DMS79 treated with DMSO at 0.1 percent for 48 hours (cell line): ENCODE data around the gene DHX16.

Source experiments
- DNase-seq: peaks from one replicate; lab custom pipeline; 2025; lab: John Stamatoyannopoulos, UW

Gene DHX16

GRCh38 chr6:30626484-30627366, 46.1 kb downstream of the DHX16 start, which contains the start of gene ATAT1:
TSS of gene ATAT1 (plus strand) at chr6:30626874.
- DNase-seq, result peak; percentile 78

GRCh38 chr6:30625511-30625910, 47.3 kb downstream of the DHX16 start:
- DNase-seq, result no peak

DNA sequence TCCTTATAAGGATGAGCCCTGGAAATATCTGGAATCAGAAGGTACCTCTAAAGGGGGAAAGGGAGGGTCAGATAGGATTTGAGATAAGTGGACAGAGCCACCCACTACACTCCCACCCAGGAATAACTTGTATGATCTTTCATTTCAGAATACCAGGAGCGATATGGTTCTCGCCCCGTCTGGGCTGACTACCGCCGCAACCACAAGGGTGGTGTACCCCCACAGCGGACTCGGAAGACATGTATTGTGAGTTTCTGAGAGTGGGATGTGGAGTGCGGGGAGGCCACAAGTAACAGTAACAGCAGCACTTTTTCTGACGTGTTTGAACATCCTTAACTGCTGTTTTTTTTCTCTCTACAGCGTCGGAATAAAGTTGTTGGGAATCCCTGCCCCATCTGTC, 53.2 kb downstream of the DHX16 start:
- DNase-seq, result no peak

DNA sequence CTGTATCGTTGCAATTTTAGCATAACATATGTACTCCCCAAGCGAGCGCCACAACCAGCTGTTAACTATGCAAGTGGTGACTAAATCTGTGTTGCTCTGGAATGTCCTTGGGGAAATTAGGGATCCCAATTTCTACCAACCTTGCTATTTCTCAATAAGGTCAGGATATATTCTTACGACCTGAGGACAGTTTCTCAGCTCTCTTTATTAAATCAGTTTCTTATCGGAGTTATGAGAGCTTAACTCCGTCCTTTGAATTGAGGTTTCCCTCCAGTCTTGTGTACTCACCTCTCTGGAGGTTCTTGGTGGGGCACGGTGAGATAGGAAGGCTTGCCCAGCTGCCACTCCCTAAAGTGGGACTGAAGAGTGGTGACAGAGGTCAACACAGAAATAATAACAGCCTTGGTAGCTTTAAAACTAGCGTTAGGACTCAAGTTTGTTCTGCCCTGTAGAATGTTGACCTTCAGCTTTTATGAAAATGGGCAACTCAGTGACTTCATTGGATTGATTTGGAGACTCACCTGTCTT, 54.5 kb downstream of the DHX16 start:
- peak; percentile 39 for DNase-seq

DNA sequence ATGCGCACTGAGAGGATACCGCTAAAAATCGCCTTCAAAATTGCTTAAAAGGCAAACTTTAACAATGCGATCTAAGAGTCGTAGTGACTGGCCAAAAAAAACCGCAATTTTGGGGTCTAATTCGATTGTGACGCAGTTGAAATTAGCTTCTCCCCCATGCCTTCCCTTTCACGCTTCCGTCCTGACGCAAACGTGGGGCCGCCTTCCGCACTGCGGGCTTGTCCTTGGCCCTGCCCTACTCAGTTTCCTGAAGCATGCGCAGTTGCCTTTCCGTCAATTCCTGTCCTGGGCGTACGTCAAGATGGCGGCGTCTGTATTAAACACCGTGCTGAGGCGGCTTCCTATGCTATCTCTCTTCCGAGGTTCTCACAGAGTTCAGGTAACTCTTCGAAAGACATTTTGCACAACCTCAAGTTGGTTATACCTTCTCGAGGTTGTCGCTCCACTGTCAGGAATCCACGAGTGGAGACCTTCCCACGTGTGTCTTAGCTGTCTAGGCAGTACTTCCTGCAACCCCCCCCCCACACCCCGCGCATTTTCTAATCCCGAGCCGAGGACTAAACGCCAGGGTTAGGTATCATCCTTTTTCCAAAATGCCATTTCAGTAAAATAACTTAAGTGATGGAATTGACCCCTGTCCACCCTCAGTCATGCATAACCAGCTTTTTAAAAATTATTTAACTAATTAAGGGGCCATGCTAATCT, 55.1 kb downstream of the DHX16 start, which contains the start of gene MRPS18B:
TSS of gene MRPS18B (plus strand) at position 276 of the 705 bp plus-strand sequence. CDS start at position 302, 26 bp downstream.
- DNase-seq, result peak; percentile 99

DNA sequence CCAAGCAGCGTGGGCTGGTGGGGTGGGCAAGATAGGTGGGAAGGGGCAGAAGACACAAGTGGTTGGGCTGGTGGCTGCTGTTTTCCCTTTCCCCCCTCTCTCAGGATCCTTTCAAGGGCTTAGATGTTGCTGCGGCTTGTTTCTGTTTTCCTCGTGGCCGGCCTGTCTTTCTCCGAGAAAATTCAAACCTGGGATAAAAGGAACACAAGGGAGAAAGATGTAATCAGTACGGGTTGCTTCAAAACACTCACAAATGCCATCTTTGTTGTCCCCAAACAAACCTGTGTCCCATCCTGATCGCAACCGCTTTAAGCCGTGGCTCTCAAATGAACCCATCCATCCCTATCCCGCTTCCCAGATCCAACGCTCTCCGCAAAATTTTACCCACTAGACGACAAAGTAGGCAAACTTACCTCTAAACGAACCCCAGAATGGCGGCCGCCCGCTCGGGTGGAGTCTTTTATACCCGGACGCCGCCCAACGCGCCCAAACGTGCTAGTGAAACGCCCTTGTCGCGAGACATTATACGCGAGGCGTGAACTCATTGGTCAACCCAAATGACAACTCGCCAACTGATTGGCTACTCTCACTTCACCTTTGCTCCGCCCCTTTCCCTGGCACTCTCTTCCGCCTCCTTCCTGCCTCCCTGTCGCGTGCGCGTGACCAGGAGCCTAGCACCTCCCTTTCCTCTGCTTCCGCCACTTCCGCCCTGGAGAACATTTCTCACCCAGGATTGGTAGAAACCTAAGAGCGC, 55.8 kb downstream of the DHX16 start, which contains the start of gene PPP1R10:
TSS of gene PPP1R10 (minus strand) at position 433 of the 754 bp plus-strand sequence. CDS start 7,299 bp downstream, outside the sequence.
- DNase-seq, result peak; percentile 99

GRCh38 chr6:30615958-30616810, 56.6 kb downstream of the DHX16 start:
- DNase-seq, result peak; percentile 65

DNA sequence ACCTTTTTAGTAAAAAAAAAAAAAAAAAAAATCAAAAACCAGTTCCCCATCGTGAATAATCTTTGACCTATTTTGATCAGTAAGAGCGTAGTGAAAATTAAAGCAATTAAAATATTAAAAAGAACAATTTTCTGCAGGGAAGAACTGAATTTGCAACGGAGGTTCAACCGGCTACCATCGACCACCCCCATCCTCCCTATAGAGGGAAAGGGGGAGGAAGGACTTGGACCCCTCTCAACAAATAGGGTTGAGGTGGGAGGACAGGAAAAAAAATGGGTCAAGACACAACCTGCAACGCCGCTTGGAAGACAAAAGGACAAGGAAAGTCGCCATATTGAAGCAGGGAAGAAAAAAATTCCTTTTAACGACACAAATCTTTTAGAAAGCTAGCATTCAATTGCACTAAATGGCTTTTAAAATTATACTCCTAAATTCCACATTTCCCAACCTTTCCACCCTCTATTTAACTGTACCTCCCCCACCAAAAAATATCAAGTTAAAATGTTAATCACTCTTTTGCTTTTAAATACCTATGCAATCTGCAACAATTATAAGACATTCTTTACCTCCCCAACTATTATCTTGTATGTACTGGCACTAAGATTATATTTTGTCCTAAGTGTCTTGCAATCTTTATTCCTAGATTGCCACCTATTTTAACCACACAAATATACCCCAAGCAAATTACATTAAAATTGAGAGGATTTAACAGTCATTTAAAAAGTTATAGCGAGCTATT, 57.4 kb downstream of the DHX16 start:
- peak; percentile 89 for DNase-seq

DNA sequence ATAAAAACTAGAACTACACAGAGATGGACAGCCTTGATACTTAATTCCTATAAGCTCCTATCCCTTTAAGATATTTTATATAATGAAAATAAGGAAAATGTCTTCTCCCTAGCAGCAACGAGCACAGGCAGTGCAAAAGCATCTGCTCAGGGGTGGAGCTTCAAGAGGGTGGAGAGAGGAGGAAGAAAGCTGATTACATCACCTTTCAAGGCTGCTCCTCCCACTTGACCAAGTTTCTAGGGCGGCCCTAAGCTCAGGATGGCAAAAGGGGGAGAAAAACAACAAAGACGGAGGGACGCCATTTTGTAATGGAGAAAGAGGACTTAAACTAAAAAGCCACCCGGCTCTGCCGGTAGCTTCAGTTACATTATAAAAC, 58.0 kb downstream of the DHX16 start:
- peak; percentile 97 for DNase-seq

- no peak for DNase-seq
These were observed 58.6 kb downstream of the DHX16 start for GRCh38 chr6:30614044-30614842.

- DNase-seq, result no peak
These were observed 59.4 kb downstream of the DHX16 start for GRCh38 chr6:30613251-30614043.

DNA sequence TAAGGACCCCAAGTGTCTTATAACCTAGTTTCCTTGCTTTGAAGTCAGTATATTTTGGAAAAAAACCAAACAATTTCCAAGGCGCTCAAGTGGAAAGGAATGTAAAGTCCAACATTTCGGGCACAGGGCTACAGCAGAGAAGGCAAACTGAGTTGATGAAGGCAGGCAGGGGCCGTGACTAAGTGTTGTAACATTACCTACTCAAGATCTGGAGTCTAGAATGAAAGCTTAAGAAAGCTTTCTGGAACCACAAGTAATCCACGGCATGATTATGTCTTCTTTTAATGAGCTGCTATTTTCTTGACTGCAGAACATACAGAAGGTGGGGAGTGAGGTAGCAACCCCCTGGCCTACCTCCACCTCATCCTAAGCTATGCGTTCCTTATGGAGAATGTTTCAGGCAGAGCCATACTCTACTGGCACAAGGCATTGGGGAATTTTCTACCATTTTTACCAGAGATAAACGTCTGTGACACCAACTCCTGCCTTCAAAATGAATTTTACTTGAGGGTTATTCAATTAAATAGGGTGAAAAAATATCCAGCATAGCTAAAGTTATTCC, 60.0 kb downstream of the DHX16 start:
- DNase-seq, result peak; percentile 69

DNA sequence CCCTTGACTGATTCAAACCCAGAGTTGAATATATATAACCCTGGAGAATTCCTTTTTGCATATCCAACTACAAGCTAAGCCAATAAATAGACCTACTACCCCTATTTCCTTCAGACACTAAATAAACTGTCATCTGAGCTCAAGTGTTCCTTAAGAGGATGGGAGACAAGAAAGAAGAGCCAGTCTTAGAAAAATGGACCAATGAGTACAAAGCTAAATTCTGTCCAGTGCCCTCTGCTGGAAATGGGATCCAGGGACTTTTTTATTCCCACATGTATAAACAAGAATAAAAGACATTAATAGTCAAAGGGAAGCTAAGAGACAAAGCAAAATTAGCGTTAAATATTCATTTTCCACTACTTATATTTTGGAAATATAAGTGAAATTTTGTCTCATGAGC, 60.6 kb downstream of the DHX16 start:
- peak; percentile 47 for DNase-seq

GRCh38 chr6:30611856-30612194, 61.0 kb downstream of the DHX16 start:
- no peak for DNase-seq

DNA sequence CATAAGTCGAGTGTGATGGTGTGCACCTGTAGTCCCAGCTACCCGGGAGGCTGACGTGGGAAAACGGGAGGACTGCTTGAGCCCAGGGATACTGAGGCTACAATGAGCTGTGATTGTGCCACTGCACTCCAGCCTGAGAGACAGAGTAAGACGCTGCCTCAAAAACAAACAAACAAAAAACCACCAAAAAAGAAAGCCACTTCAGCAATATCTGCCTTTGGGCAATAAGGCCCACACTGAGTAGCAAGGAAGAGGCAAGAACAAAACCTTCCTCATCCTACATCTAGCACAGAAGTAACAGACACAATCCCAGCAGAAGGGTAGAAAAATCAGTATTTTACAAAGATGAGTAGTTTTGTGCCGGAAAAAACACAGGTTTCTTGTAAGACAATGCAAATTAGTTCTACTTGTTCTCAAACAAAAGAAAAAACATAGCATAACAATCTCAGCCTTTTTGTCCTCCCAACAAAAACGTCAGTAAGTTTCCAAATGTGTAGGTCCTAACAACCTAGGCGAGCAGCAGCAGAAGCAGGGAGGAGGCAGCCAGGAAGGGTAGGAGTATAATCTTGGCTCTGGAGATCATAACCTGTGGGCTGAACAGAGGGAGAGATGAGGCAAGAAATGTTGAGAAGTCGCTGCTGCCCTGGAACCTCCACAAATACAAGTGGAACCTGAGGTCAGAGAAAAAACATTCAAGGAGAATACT, 61.5 kb downstream of the DHX16 start:
- no peak for DNase-seq

DNA sequence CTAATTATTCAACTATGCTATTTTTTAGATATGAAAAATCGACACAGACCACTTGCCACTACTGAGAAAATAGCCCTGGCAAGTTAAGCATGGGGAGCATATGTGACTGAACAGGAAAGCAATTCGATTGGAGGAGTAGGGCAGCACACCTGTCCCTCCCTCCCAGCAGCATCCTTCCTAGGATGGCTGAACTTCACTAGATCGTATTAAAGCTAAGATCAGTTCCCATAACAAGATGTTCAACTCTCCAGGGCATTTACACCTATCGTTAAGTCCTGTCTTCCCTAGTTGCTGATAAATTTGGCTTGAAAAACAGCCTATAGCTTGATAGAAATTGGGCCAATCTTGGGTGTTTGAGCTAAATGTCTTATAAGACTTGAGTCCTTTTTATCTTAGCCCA, 62.7 kb downstream of the DHX16 start:
- no peak for DNase-seq

- no peak for DNase-seq
These were observed 68.8 kb downstream of the DHX16 start for GRCh38 chr6:30603961-30604360.
